ENCODE results near the gene SPACA4. TPM values are rescaled to one million over a fixed set of nuclear protein-coding genes. Genes with fewer than 3 reads are reported as not detected.
A peak's percentile ranks its signal among the peaks of the same experiment; 100 is the strongest.

SPACA4 gene
- total and polyA plus RNA-seq, 10 of the 15 experiments (the other 5 are each of a cell fraction or from before 2014, with no cell fraction given): not detected

GRCh38 chr19:48630296-48631063 is 23.9 kb downstream of the SPACA4 start:
- Histone ChIP-seq H3K4me2 (ENCODE audit: control insufficient read depth, insufficient read depth) (no peak overlapping the region), H3K9ac (ENCODE audit: control insufficient read depth, insufficient read depth, low read length) (no peak overlapping the region), H2AFZ (ENCODE audit: control insufficient read depth, low read depth, low read length) (no peak overlapping the region), H4K20me1 (ENCODE audit: control insufficient read depth, insufficient read depth) (no peaks in the 10 kb centered on the region), H3K9me3 (replicated peaks; ENCODE audit: control insufficient read depth, insufficient read depth, low read length) (no peaks in the 10 kb centered on the region), H3K4me3 (no peak overlapping the region), H3K79me2 (ENCODE audit: control insufficient read depth, insufficient read depth, low read length) (peaks cover 3% of the 10 kb centered on the region; the same call in 1 of the 2 replicates), H3K27ac (ENCODE audit: control insufficient read depth, insufficient read depth) (no peak overlapping the region), H3K36me3 (ENCODE audit: control insufficient read depth in 2 of 2, insufficient read depth in 2 of 2, low read length in 1 of 2) (peaks cover 4 to 8% of the 10 kb centered on the region in 2 experiments; a peak in 3 of 4 replicates), H3K27me3 (replicated peaks in 1 of 2; ENCODE audit: control insufficient read depth in 2 of 2, insufficient read depth in 2 of 2, low read length in 1 of 2) (no peaks in the 10 kb centered on the region), H3K4me1 (ENCODE audit: control insufficient read depth, insufficient read depth, low read length) (peaks cover 20% of the 10 kb centered on the region)
- no peak for FAIRE-seq
- ChIA-PET CTCF (no interaction called here), SMC1A (ENCODE audit: uncharacterized antibody, unreplicated experiment) (no interaction called here), POLR2A (no interaction called here), RAD21 (ENCODE audit: unreplicated experiment) (no interaction called here)
- intact Hi-C loops (cut with micrococcal nuclease; ENCODE audit: unreplicated experiment) (loop anchor here (10.0 kb wide), 1 partner anchor 334 kb away; the partner anchor contains the start of gene FTL), in situ Hi-C loops (cut with MboI) (loop anchor here (25.0 kb wide), 1 partner anchor 1257 kb away; the partner anchor contains the start of genes AKT1S1, IL4I1 and TBC1D17)
- no TSS peak for BruUV-seq (replicated peaks)
- ATAC-seq: no peak
- TF ChIP-seq, protein P1, sequence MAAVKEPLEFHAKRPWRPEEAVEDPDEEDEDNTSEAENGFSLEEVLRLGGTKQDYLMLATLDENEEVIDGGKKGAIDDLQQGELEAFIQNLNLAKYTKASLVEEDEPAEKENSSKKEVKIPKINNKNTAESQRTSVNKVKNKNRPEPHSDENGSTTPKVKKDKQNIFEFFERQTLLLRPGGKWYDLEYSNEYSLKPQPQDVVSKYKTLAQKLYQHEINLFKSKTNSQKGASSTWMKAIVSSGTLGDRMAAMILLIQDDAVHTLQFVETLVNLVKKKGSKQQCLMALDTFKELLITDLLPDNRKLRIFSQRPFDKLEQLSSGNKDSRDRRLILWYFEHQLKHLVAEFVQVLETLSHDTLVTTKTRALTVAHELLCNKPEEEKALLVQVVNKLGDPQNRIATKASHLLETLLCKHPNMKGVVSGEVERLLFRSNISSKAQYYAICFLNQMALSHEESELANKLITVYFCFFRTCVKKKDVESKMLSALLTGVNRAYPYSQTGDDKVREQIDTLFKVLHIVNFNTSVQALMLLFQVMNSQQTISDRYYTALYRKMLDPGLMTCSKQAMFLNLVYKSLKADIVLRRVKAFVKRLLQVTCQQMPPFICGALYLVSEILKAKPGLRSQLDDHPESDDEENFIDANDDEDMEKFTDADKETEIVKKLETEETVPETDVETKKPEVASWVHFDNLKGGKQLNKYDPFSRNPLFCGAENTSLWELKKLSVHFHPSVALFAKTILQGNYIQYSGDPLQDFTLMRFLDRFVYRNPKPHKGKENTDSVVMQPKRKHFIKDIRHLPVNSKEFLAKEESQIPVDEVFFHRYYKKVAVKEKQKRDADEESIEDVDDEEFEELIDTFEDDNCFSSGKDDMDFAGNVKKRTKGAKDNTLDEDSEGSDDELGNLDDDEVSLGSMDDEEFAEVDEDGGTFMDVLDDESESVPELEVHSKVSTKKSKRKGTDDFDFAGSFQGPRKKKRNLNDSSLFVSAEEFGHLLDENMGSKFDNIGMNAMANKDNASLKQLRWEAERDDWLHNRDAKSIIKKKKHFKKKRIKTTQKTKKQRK (IDR thresholded peaks at IDR 0.05; ENCODE audit: low read depth, low read length): no peak
- peak; percentile 43; the same call in 1 of the 2 replicates for TF ChIP-seq POLR2A (IDR thresholded peaks at IDR 0.05; ENCODE audit: low read depth, low read length)
- WGBS (ENCODE audit: insufficient coverage, insufficient replicate concordance, low lambda C conversion rate, missing lambda C conversion rate): 88% methylated on average over 42 of the region's 47 CpGs
- no peak for DNase-seq (ENCODE audit: low read depth, low spot score)

All from GM12878 (cell line).